Mesenchymal stem cell (in vitro differentiated cells and primary cell): Measurements from ENCODE around the gene GRID2.

Experiments used
- DNase-seq: peaks from one replicate; pipeline ENCODE4 v3.0.0-alpha.2; 2013
- H2AFZ ChIP-seq: one replicate; pipeline ENCODE4 v1.6.1; 2013; ENCODE audit warnings: low read depth, mild to moderate bottlenecking, control low read depth, inconsistent platforms, low read length, moderate library complexity
- H2AK5ac ChIP-seq: 2 replicates; pipeline ENCODE4 v1.6.1; 2013; ENCODE audit warnings: low read length, moderate library complexity, mild to moderate bottlenecking, inconsistent platforms; ENCODE audit not compliant: severe bottlenecking
- H2BK120ac ChIP-seq: one replicate; pipeline ENCODE4 v1.6.1; 2013; ENCODE audit warnings: low read depth, mild to moderate bottlenecking, inconsistent platforms, low read length, moderate library complexity
- H2BK12ac ChIP-seq, 2 experiments: one replicate each; pipeline ENCODE4 v1.6.1; 2013; ENCODE audit warnings: inconsistent platforms in 2 of 2, low read length in 2 of 2, mild to moderate bottlenecking in 2 of 2, moderate library complexity in 2 of 2, control low read depth in 1 of 2
- H2BK15ac ChIP-seq: one replicate; pipeline ENCODE4 v1.6.1; 2013; ENCODE audit warnings: mild to moderate bottlenecking, low read depth, inconsistent platforms; ENCODE audit not compliant: poor library complexity, severe bottlenecking
- H2BK5ac ChIP-seq: 2 replicates; pipeline ENCODE4 v1.6.1; 2013; ENCODE audit warnings: low read depth, mild to moderate bottlenecking, low read length, control low read depth, inconsistent platforms; ENCODE audit not compliant: poor library complexity, severe bottlenecking
- H3K14ac ChIP-seq, 2 experiments: one replicate each; pipeline ENCODE4 v1.6.1; 2013; ENCODE audit warnings: inconsistent platforms in 2 of 2, low read length in 2 of 2, control low read depth in 1 of 2, mild to moderate bottlenecking in 1 of 2, moderate library complexity in 1 of 2
- H3K18ac ChIP-seq, 2 experiments: one replicate each; pipeline ENCODE4 v1.6.1; 2013; ENCODE audit warnings: inconsistent platforms in 2 of 2, low read length in 2 of 2, control low read depth in 1 of 2, low read depth in 1 of 2, mild to moderate bottlenecking in 1 of 2
- H3K23ac ChIP-seq, 2 experiments: one replicate each; pipeline ENCODE4 v1.6.1; 2013; ENCODE audit warnings: inconsistent platforms in 2 of 2, low read length in 2 of 2, mild to moderate bottlenecking in 2 of 2, moderate library complexity in 2 of 2, control low read depth in 1 of 2
- H3K27ac ChIP-seq: 2 replicates; pipeline ENCODE4 v1.5.1; 2013; ENCODE audit warnings: mild to moderate bottlenecking, moderate library complexity, low read length, control low read depth, inconsistent platforms; ENCODE audit not compliant: poor library complexity, severe bottlenecking
- H3K27me3 ChIP-seq, 2 experiments: 2 replicates each; pipeline versions ENCODE4 v1.6.1 to v1.7.0; 2013; ENCODE audit warnings: low read length in 2 of 2, mild to moderate bottlenecking in 2 of 2, moderate library complexity in 2 of 2, control low read depth in 1 of 2, inconsistent platforms in 1 of 2; ENCODE audit not compliant: control insufficient read depth in 1 of 2, insufficient read depth in 1 of 2
- H3K36me3 ChIP-seq, 2 experiments: 2 replicates each; pipeline versions ENCODE4 v1.6.1 to v1.7.0; 2013; ENCODE audit warnings: low read length in 2 of 2, control low read depth in 1 of 2, inconsistent platforms in 1 of 2, low read depth in 1 of 2, mild to moderate bottlenecking in 1 of 2; ENCODE audit not compliant: insufficient read depth in 2 of 2, control insufficient read depth in 1 of 2
- H3K4ac ChIP-seq, 2 experiments: one replicate each; pipeline ENCODE4 v1.6.1; 2013; ENCODE audit warnings: inconsistent platforms in 2 of 2, low read length in 2 of 2, mild to moderate bottlenecking in 2 of 2, moderate library complexity in 2 of 2, control low read depth in 1 of 2, low read depth in 1 of 2
- H3K4me1 ChIP-seq: 2 replicates; pipeline ENCODE4 v1.6.1; 2013; ENCODE audit warnings: low read depth, low read length, control low read depth; ENCODE audit not compliant: control insufficient read depth, insufficient read depth
- H3K4me2 ChIP-seq: 2 replicates; pipeline ENCODE4 v1.6.1; 2013; ENCODE audit warnings: low read length, mild to moderate bottlenecking, inconsistent platforms; ENCODE audit not compliant: poor library complexity, severe bottlenecking
- H3K4me3 ChIP-seq, 2 experiments: 2 replicates each; pipeline versions ENCODE4 v1.5.1 to v1.7.0; 2013; ENCODE audit warnings: low read length in 2 of 2, mild to moderate bottlenecking in 2 of 2, control low read depth in 1 of 2, low read depth in 1 of 2; ENCODE audit not compliant: insufficient read depth in 1 of 2
- H3K79me1 ChIP-seq: replicated peaks from 2 replicates; pipeline ENCODE4 v1.6.1; 2013; ENCODE audit warnings: mild to moderate bottlenecking, control low read depth, low read length, inconsistent platforms; ENCODE audit not compliant: poor library complexity, severe bottlenecking
- H3K9ac ChIP-seq: 2 replicates; pipeline ENCODE4 v1.7.0; 2013; ENCODE audit warnings: mild to moderate bottlenecking, low read length, moderate library complexity
- H3K9me3 ChIP-seq: 2 replicates; pipeline ENCODE4 v1.7.0; 2013; ENCODE audit warnings: mild to moderate bottlenecking, low read length; ENCODE audit not compliant: control insufficient read depth
- H4K8ac ChIP-seq: one replicate; pipeline ENCODE4 v1.6.1; 2013; ENCODE audit warnings: inconsistent platforms, mild to moderate bottlenecking, low read length, moderate library complexity
- H4K91ac ChIP-seq: one replicate; pipeline ENCODE4 v1.6.1; 2013; ENCODE audit warnings: mild to moderate bottlenecking, low read length, inconsistent platforms
- WGBS: methylation state at CpG from one replicate; pipeline ENCODE4 v1.1.7; 2013; ENCODE audit warnings: mixed read lengths; 5-methylcytosine and 5-hydroxymethylcytosine counted together

GRID2 gene

DNA sequence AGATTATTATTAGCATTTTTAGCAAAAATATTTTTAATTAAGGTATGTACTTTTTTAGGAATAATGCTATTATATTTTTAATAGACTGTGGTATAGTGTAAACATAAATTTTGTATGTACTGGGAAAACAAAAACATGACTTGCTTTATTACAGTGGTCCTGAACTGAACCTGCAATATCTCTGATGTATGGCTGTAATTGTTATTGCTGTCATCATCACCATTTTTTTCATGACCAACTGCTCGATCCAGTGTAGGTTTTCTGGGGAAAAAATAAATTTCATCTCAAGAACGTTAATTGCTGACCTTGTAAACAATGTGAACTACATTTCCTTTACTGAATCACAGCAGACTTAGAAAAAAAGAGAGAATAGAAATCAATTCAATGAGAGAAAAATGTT is 1441.2 kb downstream of the GRID2 start:
- no peak overlapping the region for H3K4me3 ChIP-seq
- H4K8ac ChIP-seq = no peak overlapping the region
- no peak overlapping the region for H4K91ac ChIP-seq
- no peaks in the 10 kb centered on the region for H3K79me1 ChIP-seq
- H3K9me3 ChIP-seq = no peaks in the 10 kb centered on the region
- H3K4me2 ChIP-seq = no peak overlapping the region
- no peak for DNase-seq
- no peaks in the 10 kb centered on the region for H3K27me3 ChIP-seq
- no peak overlapping the region for H2BK120ac ChIP-seq
- no peak overlapping the region for H3K9ac ChIP-seq
- H3K23ac ChIP-seq = no peak overlapping the region
- H3K36me3 ChIP-seq = no peaks in the 10 kb centered on the region
- no peak overlapping the region for H2BK12ac ChIP-seq
- no peak overlapping the region for H3K27ac ChIP-seq
- H2BK15ac ChIP-seq = no peak overlapping the region
- H2BK5ac ChIP-seq = no peak overlapping the region
- no peak overlapping the region for H3K14ac ChIP-seq
- no peak overlapping the region for H3K18ac ChIP-seq
- H3K4me1 ChIP-seq = no peaks in the 10 kb centered on the region
- no peak overlapping the region for H3K4ac ChIP-seq
- no peak overlapping the region for H2AK5ac ChIP-seq
- WGBS = no CpG with 5 or more reads among the region's 2 CpGs
- H2AFZ ChIP-seq = no peak overlapping the region

DNA sequence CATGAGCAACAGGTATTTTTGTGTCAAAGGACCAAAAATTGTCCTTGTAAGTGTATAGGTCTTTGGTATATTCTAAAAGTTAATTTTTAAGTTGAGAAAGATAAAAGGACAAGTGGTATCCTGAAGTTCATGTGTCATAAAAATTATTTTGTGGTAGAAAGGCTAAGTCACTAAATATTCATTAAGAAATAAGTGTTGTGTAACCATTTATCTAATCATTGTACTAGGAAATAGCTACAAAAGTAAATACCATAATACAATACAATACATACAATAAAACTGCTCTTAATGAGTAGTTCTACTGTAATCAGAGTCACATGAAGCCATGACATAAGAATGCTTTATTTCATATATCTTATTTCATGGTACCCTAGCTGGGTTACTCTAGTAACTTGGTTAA is 1442.3 kb downstream of the GRID2 start:
- H3K14ac ChIP-seq = no peak overlapping the region
- DNase-seq = no peak
- H3K36me3 ChIP-seq = no peaks in the 10 kb centered on the region
- H4K91ac ChIP-seq = no peak overlapping the region
- no peaks in the 10 kb centered on the region for H3K79me1 ChIP-seq
- H3K23ac ChIP-seq = no peak overlapping the region
- no peak overlapping the region for H4K8ac ChIP-seq
- no peaks in the 10 kb centered on the region for H3K27me3 ChIP-seq
- no peak overlapping the region for H2BK12ac ChIP-seq
- no peak overlapping the region for H3K27ac ChIP-seq
- no peak overlapping the region for H3K9ac ChIP-seq
- H2AK5ac ChIP-seq = no peak overlapping the region
- no peaks in the 10 kb centered on the region for H3K9me3 ChIP-seq
- no peak overlapping the region for H3K4me3 ChIP-seq
- H3K18ac ChIP-seq = no peak overlapping the region
- no peak overlapping the region for H3K4ac ChIP-seq
- no peak overlapping the region for H2BK5ac ChIP-seq
- H2BK15ac ChIP-seq = no peak overlapping the region
- H3K4me1 ChIP-seq = no peaks in the 10 kb centered on the region
- H2AFZ ChIP-seq = no peak overlapping the region
- H2BK120ac ChIP-seq = no peak overlapping the region
- no peak overlapping the region for H3K4me2 ChIP-seq

DNA sequence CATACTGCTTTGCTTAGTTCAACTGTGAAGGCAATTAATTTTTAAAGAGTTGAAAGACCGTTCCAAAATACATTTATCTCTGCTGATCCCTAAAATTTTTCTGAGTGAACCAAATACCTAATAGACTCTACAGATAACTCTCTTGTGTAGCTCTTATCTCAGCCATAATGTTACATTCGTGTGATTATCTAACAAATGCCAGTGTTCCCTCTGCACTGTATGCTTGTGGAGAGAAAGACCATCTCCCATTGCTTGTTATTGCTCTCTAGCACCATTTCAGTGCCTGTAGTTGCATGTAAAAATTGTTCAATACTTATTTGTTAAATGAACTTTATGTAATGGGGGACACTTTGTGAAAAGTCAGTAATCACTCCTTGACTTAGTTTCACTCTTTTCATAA is 1443.5 kb downstream of the GRID2 start:
- no peak for DNase-seq
- H3K36me3 ChIP-seq = no peaks in the 10 kb centered on the region

GRCh38 chr4:93748373-93749291 is 1444.9 kb downstream of the GRID2 start:
- 77% methylated on average over 6 of the region's 6 CpGs for WGBS

More for the DNA sequence above, 1443.5 kb downstream of the GRID2 start:
- H2BK12ac ChIP-seq = no peak overlapping the region
- H4K91ac ChIP-seq = no peak overlapping the region
- H2AFZ ChIP-seq = no peak overlapping the region
- no peaks in the 10 kb centered on the region for H3K27me3 ChIP-seq
- H3K4ac ChIP-seq = no peak overlapping the region
- H3K4me1 ChIP-seq = no peaks in the 10 kb centered on the region
- no peak overlapping the region for H2BK120ac ChIP-seq
- H3K27ac ChIP-seq = no peak overlapping the region
- no peak overlapping the region for H3K14ac ChIP-seq
- no peak overlapping the region for H2BK5ac ChIP-seq
- H4K8ac ChIP-seq = no peak overlapping the region
- H3K79me1 ChIP-seq = no peaks in the 10 kb centered on the region
- H3K9ac ChIP-seq = no peak overlapping the region
- H3K4me2 ChIP-seq = no peak overlapping the region
- no peak overlapping the region for H2BK15ac ChIP-seq
- no peak overlapping the region for H3K18ac ChIP-seq
- H2AK5ac ChIP-seq = no peak overlapping the region
- no peak overlapping the region for H3K23ac ChIP-seq
- WGBS = 86% methylated on average over 2 of the region's 2 CpGs
- no peak overlapping the region for H3K4me3 ChIP-seq
- no peaks in the 10 kb centered on the region for H3K9me3 ChIP-seq

More at GRCh38 chr4:93748373-93749291, 1444.9 kb downstream of the GRID2 start:
- Histone ChIP-seq H2BK5ac (no peak overlapping the region), H3K27me3 (no peaks in the 10 kb centered on the region), H4K91ac (no peak overlapping the region), H2AFZ (no peak overlapping the region), H3K4me1 (no peaks in the 10 kb centered on the region), H3K9ac (no peak overlapping the region), H3K14ac (no peak overlapping the region), H2BK12ac (no peak overlapping the region), H4K8ac (no peak overlapping the region), H3K4me2 (no peak overlapping the region), H3K4me3 (no peak overlapping the region), H3K9me3 (no peaks in the 10 kb centered on the region), H3K18ac (no peak overlapping the region), H2BK120ac (no peak overlapping the region), H3K23ac (no peak overlapping the region), H3K27ac (no peak overlapping the region), H3K4ac (no peak overlapping the region), H2BK15ac (no peak overlapping the region), H3K79me1 (no peaks in the 10 kb centered on the region), H3K36me3 (no peaks in the 10 kb centered on the region), H2AK5ac (no peak overlapping the region)
- DNase-seq = no peak
